GM21825 (cell line): ENCODE results near the gene HBQ1.
"Not testable (repeated sequence)": the region's sequence is repeated elsewhere in the genome, so short reads cannot be mapped to it uniquely, and the experiment has no call there.

Experiments
- ATAC-seq: cut with Tn5 transposase; IDR thresholded peaks from one replicate; pipeline ENCODE4 v1.9.1; 2021; ENCODE audit warnings: mild to moderate bottlenecking, moderate library complexity; ENCODE audit not compliant: unreplicated experiment

HBQ1 gene

GRCh38 chr16:200388-200787 lies 20.1 kb downstream of the HBQ1 start:
- no peak for ATAC-seq

DNA sequence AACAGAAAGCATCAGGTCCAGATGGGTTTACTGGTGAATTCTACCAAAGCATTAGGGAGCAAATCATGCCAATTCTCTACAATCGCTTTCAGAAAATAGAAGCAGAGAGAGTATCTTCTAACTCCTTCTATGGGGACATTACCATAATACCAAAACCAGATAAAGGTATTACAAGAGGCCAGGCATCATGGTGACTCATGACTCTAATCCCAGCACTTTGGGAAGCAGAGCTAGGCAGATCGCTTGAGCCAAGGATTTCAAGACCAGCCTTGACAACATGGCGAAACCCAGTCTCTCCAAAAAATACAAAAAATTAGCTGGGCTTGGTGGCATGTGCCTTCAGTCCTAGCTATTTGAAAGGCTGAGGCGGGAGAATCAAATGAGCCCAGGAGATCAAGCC lies 23.0 kb downstream of the HBQ1 start:
- ATAC-seq: no peak

- ATAC-seq: not testable (repeated sequence)
Observed at GRCh38 chr16:204046-204445, 23.8 kb downstream of the HBQ1 start.

DNA sequence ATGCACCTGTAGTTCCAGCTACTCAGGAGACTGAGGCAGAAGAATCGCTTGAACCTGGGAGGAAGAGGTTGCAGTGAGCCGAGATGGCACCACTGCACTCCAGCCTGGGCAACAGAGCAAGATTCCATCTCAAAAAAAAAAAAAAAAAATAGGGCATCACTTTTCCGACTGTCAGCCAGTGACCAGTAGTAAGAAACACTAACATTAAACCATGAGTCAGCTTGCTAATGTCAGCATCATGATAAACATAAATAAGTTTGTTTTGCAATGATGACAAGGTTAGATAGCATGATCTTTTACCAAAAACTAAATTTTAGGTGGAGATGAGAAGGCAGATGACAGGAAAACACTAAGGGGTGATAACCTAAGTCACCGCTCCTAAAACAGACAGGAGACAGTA lies 29.1 kb downstream of the HBQ1 start:
- ATAC-seq: not testable (repeated sequence)

- not testable (repeated sequence) for ATAC-seq
Observed at GRCh38 chr16:211631-212180, 31.4 kb downstream of the HBQ1 start.

- no peak for ATAC-seq
Observed at GRCh38 chr16:212999-213398, 32.7 kb downstream of the HBQ1 start.

- ATAC-seq: no peak
Observed at GRCh38 chr16:220021-220420, 39.8 kb downstream of the HBQ1 start.

DNA sequence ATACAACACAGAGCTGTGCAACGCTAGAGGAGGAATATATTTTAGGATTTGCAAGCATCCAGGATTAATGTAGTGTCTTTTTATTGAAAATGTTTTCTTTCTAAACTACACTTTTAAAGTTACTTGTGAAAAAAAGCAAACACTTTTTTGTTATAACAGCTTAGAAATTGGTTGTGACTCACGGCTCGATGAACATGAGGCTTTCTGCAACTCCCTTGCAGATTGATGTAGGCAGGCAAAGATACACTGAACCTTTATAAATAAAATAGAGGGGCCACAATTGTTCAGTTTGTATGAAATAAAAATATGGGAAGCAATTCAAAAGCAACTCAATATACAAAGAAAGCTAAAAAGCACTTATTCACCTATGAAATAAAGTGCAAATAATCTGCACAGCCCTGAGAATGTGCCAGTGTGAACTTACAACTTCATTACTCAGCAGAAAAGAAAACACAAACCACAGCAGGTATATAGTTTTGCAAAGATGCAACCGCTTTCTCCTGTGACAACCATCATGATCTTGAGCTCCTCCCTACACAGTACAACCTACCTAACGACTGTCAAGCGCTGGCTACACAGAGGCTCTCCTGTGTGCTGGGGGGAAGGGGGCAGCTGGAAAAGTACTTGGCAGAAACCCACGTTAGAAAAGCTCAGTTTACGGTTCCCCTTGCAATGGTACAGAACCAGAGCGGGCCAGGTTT lies 48.0 kb downstream of the HBQ1 start:
- no peak for ATAC-seq

DNA sequence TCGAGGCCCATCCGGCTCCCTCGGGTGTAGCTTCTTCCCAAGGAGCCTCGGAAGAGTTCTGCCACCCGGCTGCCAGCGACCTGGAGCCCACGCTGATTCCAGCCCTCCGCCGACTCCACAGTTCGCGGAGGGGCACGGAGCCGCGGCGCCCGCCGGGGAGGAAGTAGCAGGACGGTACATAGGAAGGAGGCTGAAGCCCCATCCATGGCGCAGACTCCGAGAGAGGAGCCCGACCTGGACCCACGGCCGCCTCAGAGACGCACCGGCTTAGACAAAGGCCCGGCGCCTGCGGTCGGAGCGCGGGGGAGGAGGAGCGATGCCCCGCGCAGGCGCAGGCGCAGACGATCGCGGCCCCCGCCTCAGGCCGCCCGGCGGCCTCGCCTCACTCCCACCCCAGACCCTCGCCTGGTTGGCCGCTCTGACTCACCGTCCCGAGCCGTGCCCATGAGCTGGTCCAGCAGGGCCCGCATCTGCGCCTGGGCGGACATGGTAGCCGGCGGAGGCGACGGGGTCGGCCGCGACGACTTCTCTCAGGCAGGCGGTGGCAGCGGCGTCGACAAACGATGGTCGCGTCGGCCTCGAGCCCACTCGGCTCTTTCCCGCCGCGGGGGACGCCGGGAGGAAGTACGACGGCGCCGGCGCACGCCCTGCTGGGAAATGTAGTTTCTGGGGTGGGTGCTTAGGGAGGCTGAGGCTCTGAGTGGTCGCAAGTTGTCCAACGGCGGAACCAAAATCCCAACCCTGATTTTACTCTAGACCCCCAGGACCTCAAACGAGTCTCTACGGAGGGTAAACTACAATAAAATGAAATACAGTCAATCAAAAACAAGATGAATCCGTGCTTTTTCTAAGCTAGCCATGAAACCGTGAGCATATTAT lies 48.8 kb downstream of the HBQ1 start, which contains the start of gene LUC7L:
Gene LUC7L (minus strand): TSS at position 598 of the 879 bp plus-strand sequence. CDS start 110 bp downstream, at position 488.
- ATAC-seq: peak; percentile 80

GRCh38 chr16:229731-230281 lies 49.5 kb downstream of the HBQ1 start:
- ATAC-seq: no peak

DNA sequence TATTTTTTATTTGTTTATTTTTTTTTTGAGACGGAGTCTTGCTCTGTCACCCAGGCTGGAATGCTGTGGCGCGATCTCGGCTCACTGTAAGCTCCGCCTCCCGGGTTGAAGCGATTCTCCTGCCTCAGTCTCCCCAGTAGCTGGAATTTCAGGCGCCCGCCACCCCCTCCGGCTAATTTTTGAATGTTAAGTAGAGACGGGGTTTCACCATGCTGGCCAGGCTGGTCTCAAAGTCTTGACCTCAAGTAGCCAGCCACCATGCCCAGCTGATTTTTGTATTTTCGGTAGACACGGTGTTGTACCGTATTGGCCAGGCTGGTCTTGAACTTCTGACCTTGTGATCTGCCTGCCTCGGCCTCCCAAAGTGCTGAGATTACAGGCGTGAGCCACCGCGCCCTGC lies 50.1 kb downstream of the HBQ1 start:
- not testable (repeated sequence) for ATAC-seq
